ENCODE results near the gene ASAH2.
"Not testable (repeated sequence)": the region's sequence is repeated elsewhere in the genome, so short reads cannot be mapped to it uniquely, and the experiment has no call there.

The ASAH2 gene

GRCh38 chr10:50250096-50250854 is 1.0 kb downstream of the ASAH2 start:
- DNase-seq, result no peak

- DNase-seq, result no peak
Observed at GRCh38 chr10:50248598-50248997, 2.7 kb downstream of the ASAH2 start.

GRCh38 chr10:50248062-50248461 is 3.3 kb downstream of the ASAH2 start:
- DNase-seq, result no peak

GRCh38 chr10:50244201-50244600 is 7.1 kb downstream of the ASAH2 start:
- no peak for DNase-seq

GRCh38 chr10:50242777-50243176 is 8.5 kb downstream of the ASAH2 start:
- DNase-seq, result no peak

GRCh38 chr10:50241478-50241877 is 9.8 kb downstream of the ASAH2 start:
- not testable (repeated sequence) for DNase-seq

- DNase-seq, result no peak
Observed at GRCh38 chr10:50234486-50234885, 16.8 kb downstream of the ASAH2 start.

GRCh38 chr10:50232261-50232639 is 19.1 kb downstream of the ASAH2 start:
- no peak for DNase-seq

- DNase-seq, result no peak
Observed at GRCh38 chr10:50231515-50232260, 19.6 kb downstream of the ASAH2 start.

- no peak for DNase-seq
Observed at GRCh38 chr10:50229460-50229859, 21.9 kb downstream of the ASAH2 start.

- no peak for DNase-seq
Observed at GRCh38 chr10:50228672-50229071, 22.6 kb downstream of the ASAH2 start.

GRCh38 chr10:50226610-50227009 is 24.7 kb downstream of the ASAH2 start:
- no peak for DNase-seq

GRCh38 chr10:50224330-50224952 is 26.9 kb downstream of the ASAH2 start:
- peak; percentile 70 for DNase-seq

GRCh38 chr10:50222199-50222598 is 29.1 kb downstream of the ASAH2 start:
- DNase-seq, result no peak

- no peak for DNase-seq
Observed at GRCh38 chr10:50221470-50221869, 29.8 kb downstream of the ASAH2 start.

- no peak for DNase-seq
Observed at GRCh38 chr10:50219646-50220045, 31.7 kb downstream of the ASAH2 start.

- DNase-seq, result no peak
Observed at GRCh38 chr10:50219200-50219599, 32.1 kb downstream of the ASAH2 start.

- DNase-seq, result no peak
Observed at GRCh38 chr10:50216894-50217293, 34.4 kb downstream of the ASAH2 start.

- DNase-seq, result no peak
Observed at GRCh38 chr10:50216418-50216817, 34.9 kb downstream of the ASAH2 start.

GRCh38 chr10:50211670-50212069 is 39.6 kb downstream of the ASAH2 start:
- no peak for DNase-seq

GRCh38 chr10:50210876-50211275 is 40.4 kb downstream of the ASAH2 start:
- no peak for DNase-seq
